ENCODE data around the gene CPSF7.
"Not testable (repeated sequence)": the region's sequence is repeated elsewhere in the genome, so short reads cannot be mapped to it uniquely, and the experiment has no call there.

Gene CPSF7

GRCh38 chr11:61472282-61472681 is 42.5 kb upstream of the CPSF7 start:
- Histone ChIP-seq H3K9me3 (ENCODE audit: insufficient read depth, low read depth, low read length) (no peaks in the 10 kb centered on the region), H3K36me3 (ENCODE audit: control insufficient read depth in 1 of 2, insufficient read depth in 2 of 2, low read length in 2 of 2) (peaks cover 4 to 5% of the 10 kb centered on the region in 2 experiments), H4K91ac (ENCODE audit: low read depth, low read length) (no peak overlapping the region), H3K27ac (ENCODE audit: low read depth, low read length) (peak overlapping the region; percentile 58), H3K9ac (ENCODE audit: low read length) (no peak overlapping the region), H3K4me3 (ENCODE audit: low read depth, low read length) (no peak overlapping the region), H2AFZ (ENCODE audit: insufficient read depth, low read length, poor library complexity) (no peak overlapping the region), H3K4me1 (ENCODE audit: control insufficient read depth in 1 of 2, insufficient read depth in 2 of 2, low read length in 2 of 2) (peaks cover 4 to 12% of the 10 kb centered on the region in 2 experiments), H3K4ac (ENCODE audit: low read depth, low read length) (no peak overlapping the region), H4K8ac (ENCODE audit: low read depth, low read length) (peak overlapping the region; percentile 24), H3K79me2 (ENCODE audit: control insufficient read depth, insufficient read depth, low read length, poor library complexity) (no peaks in the 10 kb centered on the region), H4K12ac (ENCODE audit: low read depth, low read length) (no peak overlapping the region), H2BK12ac (ENCODE audit: low read length) (no peak overlapping the region), H3K18ac (ENCODE audit: low read length) (no peak overlapping the region), H2AK5ac (ENCODE audit: low read length) (no peak overlapping the region), H3K4me2 (ENCODE audit: low read length) (no peak overlapping the region), H3K23ac (ENCODE audit: low read length) (no peak overlapping the region), H3K27me3 (ENCODE audit: insufficient read depth, low read length) (no peaks in the 10 kb centered on the region), H3K79me1 (ENCODE audit: low read length) (peaks cover 3% of the 10 kb centered on the region), H2BK5ac (ENCODE audit: low read depth, low read length, poor library complexity) (peak overlapping the region; percentile 1), H3K14ac (ENCODE audit: low read length) (no peak overlapping the region), H2BK120ac (ENCODE audit: insufficient read depth, low read length, poor library complexity) (no peak overlapping the region)
- DNase-seq, result peak; percentile 85 to 88
- no CpG with 5 or more reads among the region's 5 CpGs for WGBS (ENCODE audit: extremely low coverage, insufficient coverage, insufficient read length)

- Histone ChIP-seq H2AK5ac (ENCODE audit: low read length) (no peak overlapping the region), H3K79me1 (ENCODE audit: low read length) (peaks cover 3% of the 10 kb centered on the region)
- WGBS (ENCODE audit: extremely low coverage, insufficient coverage, insufficient read length), result no CpG with 5 or more reads among the region's 7 CpGs
Observed at GRCh38 chr11:61468002-61468401, 38.2 kb upstream of the CPSF7 start.

GRCh38 chr11:61467602-61468001 is 37.8 kb upstream of the CPSF7 start:
- not testable (repeated sequence) for H2BK12ac ChIP-seq (ENCODE audit: low read length); H3K4me2 ChIP-seq (ENCODE audit: low read length); H2AFZ ChIP-seq (ENCODE audit: insufficient read depth, low read length, poor library complexity); H3K9me3 ChIP-seq (ENCODE audit: insufficient read depth, low read depth, low read length); H3K9ac ChIP-seq (ENCODE audit: low read length); H3K27ac ChIP-seq (ENCODE audit: low read depth, low read length); DNase-seq; H2AK5ac ChIP-seq (ENCODE audit: low read length); H3K4me3 ChIP-seq (ENCODE audit: low read depth, low read length); H3K4ac ChIP-seq (ENCODE audit: low read depth, low read length); H3K79me2 ChIP-seq (ENCODE audit: control insufficient read depth, insufficient read depth, low read length, poor library complexity); H3K36me3 ChIP-seq (ENCODE audit: control insufficient read depth in 1 of 2, insufficient read depth in 2 of 2, low read length in 2 of 2); H2BK5ac ChIP-seq (ENCODE audit: low read depth, low read length, poor library complexity); H3K79me1 ChIP-seq (ENCODE audit: low read length); H3K14ac ChIP-seq (ENCODE audit: low read length); H4K12ac ChIP-seq (ENCODE audit: low read depth, low read length); H3K27me3 ChIP-seq (ENCODE audit: insufficient read depth, low read length); H4K91ac ChIP-seq (ENCODE audit: low read depth, low read length); H3K4me1 ChIP-seq (ENCODE audit: control insufficient read depth in 1 of 2, insufficient read depth in 2 of 2, low read length in 2 of 2); H4K8ac ChIP-seq (ENCODE audit: low read depth, low read length); H3K18ac ChIP-seq (ENCODE audit: low read length); H2BK120ac ChIP-seq (ENCODE audit: insufficient read depth, low read length, poor library complexity); H3K23ac ChIP-seq (ENCODE audit: low read length)
- WGBS (ENCODE audit: extremely low coverage, insufficient coverage, insufficient read length), result no CpG with 5 or more reads among the region's 6 CpGs

More at GRCh38 chr11:61468002-61468401, 38.2 kb upstream of the CPSF7 start:
- H2BK5ac ChIP-seq (ENCODE audit: low read depth, low read length, poor library complexity), result no peak overlapping the region
- no peak overlapping the region for H3K18ac ChIP-seq (ENCODE audit: low read length)
- no peak overlapping the region for H4K12ac ChIP-seq (ENCODE audit: low read depth, low read length)
- no peak overlapping the region for H4K8ac ChIP-seq (ENCODE audit: low read depth, low read length)
- no peak overlapping the region for H3K4ac ChIP-seq (ENCODE audit: low read depth, low read length)
- H3K79me2 ChIP-seq (ENCODE audit: control insufficient read depth, insufficient read depth, low read length, poor library complexity), result no peaks in the 10 kb centered on the region
- peaks cover 4 to 5% of the 10 kb centered on the region in 2 experiments for H3K36me3 ChIP-seq (ENCODE audit: control insufficient read depth in 1 of 2, insufficient read depth in 2 of 2, low read length in 2 of 2)
- no peak overlapping the region for H3K4me3 ChIP-seq (ENCODE audit: low read depth, low read length)
- no peak overlapping the region for H2BK12ac ChIP-seq (ENCODE audit: low read length)
- no peak overlapping the region for H2BK120ac ChIP-seq (ENCODE audit: insufficient read depth, low read length, poor library complexity)
- peaks cover 3 to 7% of the 10 kb centered on the region in 2 experiments for H3K4me1 ChIP-seq (ENCODE audit: control insufficient read depth in 1 of 2, insufficient read depth in 2 of 2, low read length in 2 of 2)
- no peak overlapping the region for H3K27ac ChIP-seq (ENCODE audit: low read depth, low read length)
- no peak overlapping the region for H3K14ac ChIP-seq (ENCODE audit: low read length)
- H2AFZ ChIP-seq (ENCODE audit: insufficient read depth, low read length, poor library complexity), result no peak overlapping the region
- no peak for DNase-seq
- no peak overlapping the region for H3K4me2 ChIP-seq (ENCODE audit: low read length)
- no peaks in the 10 kb centered on the region for H3K9me3 ChIP-seq (ENCODE audit: insufficient read depth, low read depth, low read length)
- no peaks in the 10 kb centered on the region for H3K27me3 ChIP-seq (ENCODE audit: insufficient read depth, low read length)
- no peak overlapping the region for H4K91ac ChIP-seq (ENCODE audit: low read depth, low read length)
- no peak overlapping the region for H3K23ac ChIP-seq (ENCODE audit: low read length)
- H3K9ac ChIP-seq (ENCODE audit: low read length), result no peak overlapping the region

DNA sequence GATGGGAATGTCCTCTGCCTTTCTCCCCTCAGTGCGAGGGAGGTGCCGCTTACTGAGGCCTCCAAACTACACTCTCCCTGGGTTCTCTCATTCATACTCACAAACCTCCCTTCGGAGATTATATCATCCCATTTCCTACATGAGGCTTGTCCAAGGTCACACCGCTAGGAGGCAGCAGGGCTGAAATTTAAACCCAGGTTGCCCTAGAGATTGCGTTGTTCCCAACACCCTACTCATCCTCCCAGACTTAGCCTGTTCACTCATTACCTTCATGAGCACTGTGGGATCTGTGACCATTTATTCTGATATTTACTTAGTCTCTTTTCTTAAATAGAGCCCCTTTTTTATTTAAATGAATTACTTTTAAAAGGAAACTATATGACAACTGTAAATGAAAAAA is 31.2 kb upstream of the CPSF7 start:
- Histone ChIP-seq H3K27me3 (ENCODE audit: insufficient read depth, low read length) (no peaks in the 10 kb centered on the region), H2AK5ac (ENCODE audit: low read length) (no peak overlapping the region), H3K14ac (ENCODE audit: low read length) (no peak overlapping the region), H2AFZ (ENCODE audit: insufficient read depth, low read length, poor library complexity) (no peak overlapping the region), H3K79me1 (ENCODE audit: low read length) (no peaks in the 10 kb centered on the region), H3K36me3 (ENCODE audit: control insufficient read depth in 1 of 2, insufficient read depth in 2 of 2, low read length in 2 of 2) (peaks cover 0 to 1% of the 10 kb centered on the region in 2 experiments), H2BK120ac (ENCODE audit: insufficient read depth, low read length, poor library complexity) (no peak overlapping the region), H3K79me2 (ENCODE audit: control insufficient read depth, insufficient read depth, low read length, poor library complexity) (no peaks in the 10 kb centered on the region), H3K4me3 (ENCODE audit: low read depth, low read length) (no peak overlapping the region), H3K9me3 (ENCODE audit: insufficient read depth, low read depth, low read length) (no peaks in the 10 kb centered on the region), H3K18ac (ENCODE audit: low read length) (no peak overlapping the region), H4K8ac (ENCODE audit: low read depth, low read length) (no peak overlapping the region), H4K91ac (ENCODE audit: low read depth, low read length) (no peak overlapping the region), H3K23ac (ENCODE audit: low read length) (no peak overlapping the region), H3K4me2 (ENCODE audit: low read length) (no peak overlapping the region), H2BK5ac (ENCODE audit: low read depth, low read length, poor library complexity) (no peak overlapping the region), H3K27ac (ENCODE audit: low read depth, low read length) (no peak overlapping the region), H3K4me1 (ENCODE audit: control insufficient read depth in 1 of 2, insufficient read depth in 2 of 2, low read length in 2 of 2) (no peaks in the 10 kb centered on the region), H2BK12ac (ENCODE audit: low read length) (no peak overlapping the region), H4K12ac (ENCODE audit: low read depth, low read length) (no peak overlapping the region), H3K4ac (ENCODE audit: low read depth, low read length) (no peak overlapping the region), H3K9ac (ENCODE audit: low read length) (no peak overlapping the region)
- no CpG with 5 or more reads among the region's 5 CpGs for WGBS (ENCODE audit: extremely low coverage, insufficient coverage, insufficient read length)
- peak in 1 of 2 donors; percentile 34 for DNase-seq

Measured in trophoblast cell (in vitro differentiated cells and primary cell).